HCT116 (cell line): ENCODE results near the gene NSD2. TPM values are rescaled to one million over a fixed set of nuclear protein-coding genes. Genes with fewer than 3 reads are reported as not detected.

ENCODE experiments used
- ATAC-seq: fragments of 200-7000 bp; cut with Tn5 transposase; 2 replicates; pipeline ENCODE4 v1.9.1; 2020; ENCODE audit warnings: mild to moderate bottlenecking, moderate library complexity
- BruUV-seq: library from RNA; stranded (reverse); fragments of 400-500 nt; replicated peaks from 2 replicates; lab custom pipeline; 2021; lab: Mats Ljungman, UMichigan
- CTCF ChIA-PET: fragments of 300-600 bp; sonication (Branson Sonifier 250); formaldehyde crosslinking; loops from one replicate; lab custom pipeline; 2021; ENCODE audit warnings: antibody characterized with exemption; lab: Charles Lee
- POLR2A ChIA-PET: fragments of 300-600, 350-600 bp; sonication (Branson Sonifier 250); formaldehyde crosslinking; loops from one replicate; lab custom pipeline; 2021; ENCODE audit warnings: antibody characterized with exemption; lab: Charles Lee
- RAD21 ChIA-PET, 2 experiments: fragments of 300-600 bp; sonication (Branson Sonifier 250); formaldehyde crosslinking; loops; one replicate each; lab custom pipeline; 2023; ENCODE audit warnings: low total read pairs in 2 of 2; ENCODE audit not compliant: uncharacterized antibody in 2 of 2, unreplicated experiment in 2 of 2, low non-redundant PET in 1 of 2; lab: Charles Lee
- DNase-seq: peaks from one replicate; pipeline ENCODE4 v3.0.0-alpha.2; 2010; ENCODE audit warnings: low read depth, low spot score
- H2AFZ ChIP-seq: fragments of 200-600 bp; shearing (Covaris generic), sonication (generic); 2 replicates; pipeline ENCODE4 v1.6.1; 2017; ENCODE audit warnings: low read depth, mixed run types, mixed read lengths, antibody characterized with exemption, low read length; ENCODE audit not compliant: poor library complexity, severe bottlenecking
- H3K27ac ChIP-seq: 2 replicates; pipeline ENCODE4 v1.5.1; 2012; ENCODE audit warnings: low read depth, low read length
- H3K27me3 ChIP-seq: fragments of 200-600 bp; sonication (generic); 2 replicates; pipeline ENCODE4 v1.6.1; 2016; ENCODE audit warnings: mixed run types, low read length, mixed read lengths; ENCODE audit not compliant: insufficient read depth
- H3K36me3 ChIP-seq, 2 experiments: fragments of 200-500 bp in 1 of 2; fragments of 200-600 bp in 1 of 2; sonication (Bioruptor generic) in 1 of 2; sonication (generic) in 1 of 2; 2 replicates each; pipeline versions ENCODE4 v1.5.1 to v1.6.1; 2014 to 2016; ENCODE audit warnings: low read length in 2 of 2, inconsistent platforms in 1 of 2, mixed read lengths in 1 of 2, mixed run types in 1 of 2; ENCODE audit not compliant: insufficient read depth in 2 of 2, control insufficient read depth in 1 of 2
- H3K4me1 ChIP-seq, 2 experiments: fragments of 200-600 bp in 1 of 2; sonication (generic) in 1 of 2; 2 replicates each; pipeline versions ENCODE4 v1.5.1 to v1.6.1; 2012 to 2017; ENCODE audit warnings: low read length in 2 of 2, inconsistent platforms in 1 of 2, mild to moderate bottlenecking in 1 of 2, mixed read lengths in 1 of 2, mixed run types in 1 of 2, moderate library complexity in 1 of 2; ENCODE audit not compliant: insufficient read depth in 2 of 2, control insufficient read depth in 1 of 2
- H3K4me2 ChIP-seq: fragments of 200-600 bp; sonication (generic); 2 replicates; pipeline ENCODE4 v1.6.1; 2017; ENCODE audit warnings: mixed run types, low read length, mixed read lengths
- H3K4me3 ChIP-seq, 2 experiments: fragments of 200-600 bp in 1 of 2; sonication (generic) in 1 of 2; replicated peaks in 1 of 2; 2 replicates each; pipeline ENCODE4 v1.5.1; 2011 to 2016; ENCODE audit warnings: low read length in 2 of 2, control low read depth in 1 of 2, low read depth in 1 of 2, mild to moderate bottlenecking in 1 of 2, mixed read lengths in 1 of 2, mixed run types in 1 of 2
- H3K79me2 ChIP-seq: fragments of 200-600 bp; sonication (generic); 2 replicates; pipeline ENCODE4 v1.6.1; 2017; ENCODE audit warnings: mild to moderate bottlenecking, mixed run types, low read length, moderate library complexity, mixed read lengths; ENCODE audit not compliant: insufficient read depth
- H3K9ac ChIP-seq: fragments of 200-600 bp; sonication (generic); 2 replicates; pipeline ENCODE4 v1.6.1; 2016; ENCODE audit warnings: low read length, mixed read lengths
- H3K9me2 ChIP-seq: fragments of 200-600 bp; sonication (generic), shearing (Covaris generic); 2 replicates; pipeline ENCODE4 v1.6.1; 2017; ENCODE audit warnings: mixed run types, mild to moderate bottlenecking, moderate library complexity; ENCODE audit not compliant: insufficient read depth
- H3K9me3 ChIP-seq, 2 experiments: fragments of 200-500 bp in 1 of 2; fragments of 200-600 bp in 1 of 2; sonication (Bioruptor generic) in 1 of 2; sonication (generic) in 1 of 2; 2 replicates each; pipeline ENCODE4 v1.6.1; 2014 to 2017; ENCODE audit warnings: low read length in 2 of 2, mixed read lengths in 2 of 2, inconsistent platforms in 1 of 2, low read depth in 1 of 2, mild to moderate bottlenecking in 1 of 2, mixed run types in 1 of 2, moderate library complexity in 1 of 2; ENCODE audit not compliant: control insufficient read depth in 1 of 2, insufficient read depth in 1 of 2
- H4K20me1 ChIP-seq: fragments of 200-600 bp; sonication (generic), shearing (Covaris generic); 2 replicates; pipeline ENCODE4 v1.6.1; 2017; ENCODE audit warnings: mixed run types, mild to moderate bottlenecking, moderate library complexity; ENCODE audit not compliant: insufficient read depth
- EGR1 ChIP-seq: IDR thresholded peaks from 2 replicates; pipeline ENCODE4 v1.6.1; 2012; ENCODE audit warnings: low read depth
- POLR2A ChIP-seq: IDR thresholded peaks from 2 replicates; pipeline ENCODE4 v1.7.0; 2011; ENCODE audit warnings: borderline replicate concordance; ENCODE audit not compliant: insufficient read depth, insufficient read length; ENCODE audit errors: extremely low read depth
- POLR2AphosphoS5 ChIP-seq: IDR thresholded peaks from 2 replicates; pipeline ENCODE4 v1.6.1; 2011; ENCODE audit warnings: mild to moderate bottlenecking, low read depth, low read length, moderate library complexity
- RAD21 ChIP-seq: IDR thresholded peaks from 2 replicates; pipeline ENCODE4 v1.6.1; 2012; ENCODE audit warnings: low read depth, mild to moderate bottlenecking
- SIN3A ChIP-seq: IDR thresholded peaks from 2 replicates; pipeline ENCODE4 v1.6.1; 2012; ENCODE audit warnings: low read depth
- SRF ChIP-seq: IDR thresholded peaks from 2 replicates; pipeline ENCODE4 v1.6.1; 2012; ENCODE audit warnings: low read depth
- TCF7L2 ChIP-seq: IDR thresholded peaks from 2 replicates; pipeline ENCODE4 v1.7.0; 2011; ENCODE audit warnings: borderline replicate concordance, inconsistent platforms; ENCODE audit not compliant: insufficient read depth, insufficient read length; ENCODE audit errors: extremely low read depth
- ZFX ChIP-seq: fragments of 450-650 bp; IDR thresholded peaks from 2 replicates; pipeline ENCODE4 v1.6.1; 2017
- intact Hi-C: fragments of 100-400 bp; cut with micrococcal nuclease; formaldehyde crosslinking; loops from 2 replicates; pipeline ENCODE4 v1.10.0; 2022
- total RNA-seq: library from RNA; stranded (reverse); gene quantifications from one replicate; pipeline ENCODE4 v1.2.1, GENCODE V29; 2021; ENCODE audit not compliant: unreplicated experiment

NSD2 gene
- total RNA-seq, 1 experiment from 2014 or later = 145 TPM

DNA sequence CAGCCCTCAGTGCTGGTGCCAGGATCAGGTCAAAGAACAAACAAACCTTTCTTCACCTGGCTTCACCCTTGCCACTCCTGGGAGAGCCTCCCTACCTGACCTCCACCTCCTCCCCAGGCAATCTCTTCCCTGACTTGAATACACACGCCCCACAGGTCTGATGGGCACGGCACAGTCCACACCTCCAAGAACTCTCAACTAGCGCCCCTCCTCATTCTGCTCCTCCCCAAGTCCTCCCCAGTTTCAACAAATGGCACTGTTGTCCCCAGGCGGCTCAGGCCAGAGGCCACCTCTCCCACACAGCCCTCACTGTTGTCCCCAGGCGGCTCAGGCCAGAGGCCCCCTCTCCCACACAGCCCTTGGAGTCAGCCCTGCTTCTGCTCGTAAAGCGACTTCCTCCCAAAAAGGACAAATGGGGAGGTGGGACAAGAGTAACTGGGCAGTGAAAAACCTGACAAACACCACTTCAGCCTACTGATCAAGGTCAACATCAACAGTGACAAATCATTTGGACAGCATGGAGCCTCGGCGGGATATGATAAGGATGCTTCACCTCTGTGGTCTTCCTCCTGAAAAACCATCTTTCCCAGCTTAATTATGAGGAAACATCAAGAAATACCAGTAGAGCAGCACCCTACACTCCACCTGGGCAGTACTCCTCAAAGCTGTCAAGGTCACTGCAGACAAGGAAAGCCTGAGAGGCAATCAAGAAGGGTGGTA lies 18.1 kb upstream of the NSD2 start (continued):
- TF ChIP-seq POLR2AphosphoS5 (no peak), ZFX (no peak), SIN3A (no peak), TCF7L2 (no peak), RAD21 (no peak), POLR2A (no peak)

DNA sequence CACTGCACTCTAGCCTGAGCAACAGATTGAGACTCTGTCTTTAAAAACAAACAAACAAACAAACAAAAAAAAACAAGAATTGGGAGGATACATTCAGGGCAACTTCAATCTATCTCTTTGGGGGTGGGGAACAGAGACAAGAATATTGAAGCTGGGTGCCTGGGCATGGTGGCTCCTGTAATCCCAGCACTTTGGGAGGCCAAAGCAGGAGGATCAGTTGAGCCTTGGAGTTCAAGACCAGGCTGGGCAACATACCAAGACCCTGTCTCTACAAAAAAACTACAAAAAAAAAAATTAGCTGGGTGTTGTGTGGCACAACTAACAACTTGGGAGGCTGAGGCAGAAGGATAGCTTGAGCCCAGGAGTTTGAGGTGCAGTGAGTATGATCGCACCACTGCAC lies 16.4 kb upstream of the NSD2 start:
- H4K20me1 ChIP-seq = peaks cover 11% of the 10 kb centered on the region; the same call in 1 of the 2 replicates
- H3K4me1 ChIP-seq = peaks cover 31 to 46% of the 10 kb centered on the region in 2 experiments
- ChIA-PET CTCF (interaction anchor here (1.4 kb wide), 1 partner anchor 106 kb away, joined by 3 read pairs; no protein-coding TSS in a partner anchor), RAD21 (no interaction called here), POLR2A (no interaction called here)
- peak overlapping the region; percentile 76 to 91 for H3K4me3 ChIP-seq
- no peaks in the 10 kb centered on the region for H3K9me3 ChIP-seq
- H3K36me3 ChIP-seq = peaks cover 0 to 15% of the 10 kb centered on the region in 2 experiments; a peak in 1 of 4 replicates
- no peak overlapping the region for H2AFZ ChIP-seq
- H3K79me2 ChIP-seq = peaks cover 78% of the 10 kb centered on the region
- BruUV-seq = TSS peak; percentile 70
- no peaks in the 10 kb centered on the region for H3K27me3 ChIP-seq
- TF ChIP-seq SRF (no peak), EGR1 (no peak)
- DNase-seq (no peak), ATAC-seq (no peak)
- intact Hi-C loops = no loop called here
- peak overlapping the region; percentile 94 for H3K4me2 ChIP-seq
- H3K9me2 ChIP-seq = no peaks in the 10 kb centered on the region
- H3K9ac ChIP-seq = peak overlapping the region; percentile 94
- peak overlapping the region; percentile 96 for H3K27ac ChIP-seq
